H9 (cell line): ENCODE results near the gene SQOR. TPM values are rescaled to one million over a fixed set of nuclear protein-coding genes. Genes with fewer than 3 reads are reported as not detected.

Experiments used
- DNase-seq: peaks from one replicate; pipeline ENCODE4 v3.0.0-alpha.2; 2017
- H2AFZ ChIP-seq: one replicate; pipeline ENCODE4 v1.6.1; 2013; ENCODE audit warnings: mild to moderate bottlenecking, low read length, control low read depth, moderate library complexity
- H2AK5ac ChIP-seq: 2 replicates; pipeline ENCODE4 v1.6.1; 2013; ENCODE audit warnings: low read length, control low read depth, mixed read lengths; ENCODE audit not compliant: insufficient read length
- H2BK120ac ChIP-seq: one replicate; pipeline ENCODE4 v1.6.1; 2013; ENCODE audit warnings: low read depth, mild to moderate bottlenecking, low read length, control low read depth, inconsistent platforms; ENCODE audit not compliant: poor library complexity, severe bottlenecking
- H2BK12ac ChIP-seq: 2 replicates; pipeline ENCODE4 v1.6.1; 2013; ENCODE audit warnings: low read length, control low read depth, mixed read lengths, low read depth; ENCODE audit not compliant: insufficient read length
- H2BK15ac ChIP-seq: 2 replicates; pipeline ENCODE4 v1.6.1; 2013; ENCODE audit warnings: low read depth, low read length, control low read depth
- H2BK20ac ChIP-seq: one replicate; pipeline ENCODE4 v1.6.1; 2013; ENCODE audit warnings: low read depth, mild to moderate bottlenecking, low read length, control low read depth, inconsistent platforms; ENCODE audit not compliant: poor library complexity, severe bottlenecking
- H2BK5ac ChIP-seq: 2 replicates; pipeline ENCODE4 v1.6.1; 2013; ENCODE audit warnings: low read length, control low read depth, mixed read lengths; ENCODE audit not compliant: insufficient read length
- H3K14ac ChIP-seq: 2 replicates; pipeline ENCODE4 v1.6.1; 2013; ENCODE audit warnings: low read length, control low read depth; ENCODE audit not compliant: insufficient read depth
- H3K18ac ChIP-seq: 2 replicates; pipeline ENCODE4 v1.6.1; 2013; ENCODE audit warnings: low read depth, mild to moderate bottlenecking, mixed read lengths, low read length, control low read depth; ENCODE audit not compliant: insufficient read length
- H3K23ac ChIP-seq: 2 replicates; pipeline ENCODE4 v1.6.1; 2013; ENCODE audit warnings: low read length, control low read depth, mixed read lengths, low read depth; ENCODE audit not compliant: insufficient read length
- H3K23me2 ChIP-seq: 2 replicates; pipeline ENCODE4 v1.6.1; 2013; ENCODE audit warnings: low read depth, mild to moderate bottlenecking, mixed read lengths, low read length, control low read depth; ENCODE audit not compliant: insufficient read length, poor library complexity, severe bottlenecking
- H3K27ac ChIP-seq: 2 replicates; pipeline ENCODE4 v1.5.1; 2013; ENCODE audit warnings: low read length, control low read depth, mixed read lengths, low read depth; ENCODE audit not compliant: insufficient read length
- H3K27me3 ChIP-seq: 2 replicates; pipeline ENCODE4 v1.6.1; 2013; ENCODE audit warnings: low read length, control low read depth, inconsistent platforms; ENCODE audit not compliant: insufficient read depth
- H3K4ac ChIP-seq: 2 replicates; pipeline ENCODE4 v1.6.1; 2013; ENCODE audit warnings: low read depth, mild to moderate bottlenecking, control low read depth, inconsistent platforms, low read length, moderate library complexity
- H3K4me1 ChIP-seq: 2 replicates; pipeline ENCODE4 v1.6.1; 2013; ENCODE audit warnings: low read length, control low read depth, inconsistent platforms; ENCODE audit not compliant: insufficient read depth
- H3K4me2 ChIP-seq: 2 replicates; pipeline ENCODE4 v1.6.1; 2013; ENCODE audit warnings: low read length, control low read depth, mixed read lengths; ENCODE audit not compliant: insufficient read length, insufficient read depth
- H3K56ac ChIP-seq: 2 replicates; pipeline ENCODE4 v1.6.1; 2013; ENCODE audit warnings: low read depth, mild to moderate bottlenecking, mixed read lengths, low read length, control low read depth; ENCODE audit not compliant: insufficient read length
- H3K79me1 ChIP-seq: 2 replicates; pipeline ENCODE4 v1.6.1; 2013; ENCODE audit warnings: low read depth, mild to moderate bottlenecking, moderate library complexity, low read length, control low read depth, inconsistent platforms; ENCODE audit not compliant: insufficient read depth, poor library complexity, severe bottlenecking
- H3K79me2 ChIP-seq: 2 replicates; pipeline ENCODE4 v1.6.1; 2013; ENCODE audit warnings: low read length, control low read depth, inconsistent platforms; ENCODE audit not compliant: insufficient read depth
- H3K9ac ChIP-seq: 2 replicates; pipeline ENCODE4 v1.6.1; 2013; ENCODE audit warnings: low read length, control low read depth, mixed read lengths; ENCODE audit not compliant: insufficient read length; ENCODE audit errors: extremely low read depth
- H3K9me3 ChIP-seq: one replicate; pipeline ENCODE4 v1.6.1; 2013; ENCODE audit warnings: low read depth, low read length, inconsistent platforms; ENCODE audit not compliant: control insufficient read depth
- H3T11ph ChIP-seq: one replicate; pipeline ENCODE4 v1.6.1; 2013; ENCODE audit warnings: mild to moderate bottlenecking, low read length, control low read depth, inconsistent platforms
- H4K20me1 ChIP-seq: one replicate; pipeline ENCODE4 v1.6.1; 2013; ENCODE audit not compliant: control insufficient read depth, insufficient read length, insufficient read depth
- H4K5ac ChIP-seq: 2 replicates; pipeline ENCODE4 v1.6.1; 2013; ENCODE audit warnings: low read depth, mild to moderate bottlenecking, mixed read lengths, low read length, control low read depth; ENCODE audit not compliant: insufficient read length
- H4K8ac ChIP-seq: replicated peaks from 2 replicates; pipeline ENCODE4 v1.6.1; 2013; ENCODE audit warnings: low read length, control low read depth, mixed read lengths, low read depth; ENCODE audit not compliant: insufficient read length
- H4K91ac ChIP-seq: 2 replicates; pipeline ENCODE4 v1.6.1; 2013; ENCODE audit warnings: low read depth, mild to moderate bottlenecking, moderate library complexity, mixed read lengths, low read length, control low read depth; ENCODE audit not compliant: insufficient read length
- H3K27ac Mint-ChIP-seq, 3 experiments: 2 replicates in 2 of 3; 3 replicates in 1 of 3; pipeline ENCODE4 v1.8.0; 2020 to 2021; ENCODE audit warnings: mixed read lengths in 3 of 3, mild to moderate bottlenecking in 1 of 3, moderate library complexity in 1 of 3
- H3K27me3 Mint-ChIP-seq: 2 replicates; pipeline ENCODE4 v1.8.0; 2021; ENCODE audit warnings: low read depth, mild to moderate bottlenecking, moderate library complexity, mixed read lengths
- H3K36me3 Mint-ChIP-seq, 3 experiments: 2 replicates in 2 of 3; 3 replicates in 1 of 3; pipeline ENCODE4 v1.8.0; 2020 to 2021; ENCODE audit warnings: low read depth in 3 of 3, mixed read lengths in 3 of 3; ENCODE audit not compliant: insufficient read depth in 1 of 3
- H3K4me1 Mint-ChIP-seq, 2 experiments: 2 replicates each; pipeline ENCODE4 v1.8.0; 2020; ENCODE audit warnings: mixed read lengths in 2 of 2
- H3K4me3 Mint-ChIP-seq, 2 experiments: 2 replicates in 1 of 2; 3 replicates in 1 of 2; pipeline ENCODE4 v1.8.0; 2020 to 2021; ENCODE audit warnings: mild to moderate bottlenecking in 2 of 2, mixed read lengths in 2 of 2, moderate library complexity in 1 of 2
- H3K9me3 Mint-ChIP-seq, 2 experiments: 2 replicates in 1 of 2; 3 replicates in 1 of 2; pipeline ENCODE4 v1.8.0; 2020; ENCODE audit warnings: mild to moderate bottlenecking in 2 of 2, mixed read lengths in 2 of 2, moderate library complexity in 1 of 2
- CTCF ChIP-seq: fragments of 200-600 bp; sonication (generic); conservative IDR thresholded peaks from 3 replicates; pipeline ENCODE4 v1.8.0; 2021; ENCODE audit warnings: antibody characterized with exemption, mild to moderate bottlenecking
- WGBS: extraction: QIAGEN DNeasy Blood & Tissue Kit; methylation state at CpG from one replicate; pipeline ENCODE4 v1.1.7; 2013; ENCODE audit warnings: missing lambda C conversion rate, low lambda C conversion rate, mixed read lengths; ENCODE audit not compliant: insufficient read length; ENCODE audit errors: extremely low coverage; 5-methylcytosine and 5-hydroxymethylcytosine counted together
- total RNA-seq: library from RNA; stranded (reverse); gene quantifications from 2 replicates; pipeline ENCODE4 v1.2.1, GENCODE V29; 2021

Gene SQOR
- total RNA-seq, 1 experiment from 2014 or later = 0.17 TPM

- no peak overlapping the region for H2AFZ ChIP-seq
- H3K27me3 ChIP-seq = no peaks in the 10 kb centered on the region
- no CpG with 5 or more reads among the region's 9 CpGs for WGBS
- H4K5ac ChIP-seq = no peak overlapping the region
- H3K14ac ChIP-seq = no peak overlapping the region
- no peaks in the 10 kb centered on the region for H3K4me1 ChIP-seq
- Mint-ChIP-seq H3K9me3 (no peaks in the 10 kb centered on the region), H3K4me1 (peaks cover 0 to 4% of the 10 kb centered on the region in 2 experiments; a peak in 1 of 4 replicates), H3K4me3 (no peak overlapping the region), H3K36me3 (no peaks in the 10 kb centered on the region), H3K27me3 (peaks cover 18% of the 10 kb centered on the region), H3K27ac (no peak overlapping the region)
- H3K79me2 ChIP-seq = no peaks in the 10 kb centered on the region
- no peak overlapping the region for H3K4me2 ChIP-seq
- H2BK15ac ChIP-seq = no peak overlapping the region
- no peak overlapping the region for H4K8ac ChIP-seq
- H3K23me2 ChIP-seq = no peaks in the 10 kb centered on the region
- no peak overlapping the region for H3K56ac ChIP-seq
- H4K20me1 ChIP-seq = no peaks in the 10 kb centered on the region
- no peak overlapping the region for H3K23ac ChIP-seq
- H2BK5ac ChIP-seq = no peak overlapping the region
- no peaks in the 10 kb centered on the region for H3K79me1 ChIP-seq
- H3K9me3 ChIP-seq = no peaks in the 10 kb centered on the region
- no peak overlapping the region for H3K9ac ChIP-seq
- H3T11ph ChIP-seq = no peak overlapping the region
- no peak overlapping the region for H3K27ac ChIP-seq
- no peak overlapping the region for H4K91ac ChIP-seq
- H2BK12ac ChIP-seq = no peak overlapping the region
- TF ChIP-seq CTCF = no peak
- no peak overlapping the region for H2AK5ac ChIP-seq
- H3K18ac ChIP-seq = no peak overlapping the region
- DNase-seq = no peak
- no peak overlapping the region for H3K4ac ChIP-seq
- H2BK120ac ChIP-seq = no peak overlapping the region
- no peak overlapping the region for H2BK20ac ChIP-seq
These were observed 10.5 kb downstream of the SQOR start for GRCh38 chr15:45645026-45645980.
